GM18502 (cell line): ENCODE data around the gene FGF1.
"Not testable (repeated sequence)": the region's sequence is repeated elsewhere in the genome, so short reads cannot be mapped to it uniquely, and the experiment has no call there.

Experiments
- ATAC-seq: cut with Tn5 transposase; IDR thresholded peaks from one replicate; pipeline ENCODE4 v1.9.1; 2021; ENCODE audit warnings: mild to moderate bottlenecking; ENCODE audit not compliant: unreplicated experiment, poor library complexity

The FGF1 gene

GRCh38 chr5:142648108-142648507 is 37.8 kb downstream of the FGF1 start:
- ATAC-seq, result not testable (repeated sequence)

GRCh38 chr5:142645456-142645855 is 40.4 kb downstream of the FGF1 start:
- ATAC-seq, result no peak

- no peak for ATAC-seq
Observed at GRCh38 chr5:142644640-142645361, 41.1 kb downstream of the FGF1 start.

- no peak for ATAC-seq
Observed at GRCh38 chr5:142644127-142644526, 41.8 kb downstream of the FGF1 start.

GRCh38 chr5:142643634-142644033 is 42.3 kb downstream of the FGF1 start:
- ATAC-seq, result no peak

- no peak for ATAC-seq
Observed at GRCh38 chr5:142642427-142642826, 43.5 kb downstream of the FGF1 start.

GRCh38 chr5:142641711-142642110 is 44.2 kb downstream of the FGF1 start:
- ATAC-seq, result no peak

GRCh38 chr5:142640316-142641005 is 45.4 kb downstream of the FGF1 start:
- no peak for ATAC-seq

GRCh38 chr5:142639455-142639854 is 46.4 kb downstream of the FGF1 start:
- no peak for ATAC-seq

- ATAC-seq, result no peak
Observed at GRCh38 chr5:142637871-142638270, 48.0 kb downstream of the FGF1 start.

GRCh38 chr5:142636698-142637324 is 49.1 kb downstream of the FGF1 start:
- ATAC-seq, result no peak

GRCh38 chr5:142636093-142636492 is 49.8 kb downstream of the FGF1 start:
- no peak for ATAC-seq

GRCh38 chr5:142634216-142635011 is 51.5 kb downstream of the FGF1 start:
- ATAC-seq, result no peak

GRCh38 chr5:142630927-142631539 is 54.9 kb downstream of the FGF1 start:
- no peak for ATAC-seq

- no peak for ATAC-seq
Observed at GRCh38 chr5:142627383-142628217, 58.3 kb downstream of the FGF1 start.

- ATAC-seq, result no peak
Observed at GRCh38 chr5:142626786-142627185, 59.1 kb downstream of the FGF1 start.

- ATAC-seq, result no peak
Observed at GRCh38 chr5:142626099-142626498, 59.8 kb downstream of the FGF1 start.

- ATAC-seq, result no peak
Observed at GRCh38 chr5:142621227-142621626, 64.7 kb downstream of the FGF1 start.

- no peak for ATAC-seq
Observed at GRCh38 chr5:142619815-142620214, 66.1 kb downstream of the FGF1 start.
